ENCODE measurements around the gene RFFL. TPM values are rescaled to one million over a fixed set of nuclear protein-coding genes. Genes with fewer than 3 reads are reported as not detected.
A peak's percentile ranks its signal among the peaks of the same experiment; 100 is the strongest.

Gene RFFL
- total RNA-seq, 6 donors from 2014 or later: 17.6 to 30.8 (median 25.3) TPM

- Histone ChIP-seq H3K27ac (peak overlapping the region in 3 of 4 donors; percentile 24 to 61 (median 54)), H3K27me3 (no peaks in the 10 kb centered on the region), H3K9me3 (no peaks in the 10 kb centered on the region), H3K4me1 (peaks cover 0 to 11% (median 4%) of the 10 kb centered on the region in 4 donors), H3K4me3 (no peak overlapping the region), H3K36me3 (peaks cover 4 to 95% (median 52%) of the 10 kb centered on the region in 4 donors)
- ATAC-seq (ENCODE audit: low FRiP score in 2 of 2): peak in 1 of 2 donors; percentile 9
- WGBS, 2 donors: 48 to 54% methylated on average over 6 of the region's 6 CpGs
- DNase-seq: no peak
- TF ChIP-seq, protein P1, sequence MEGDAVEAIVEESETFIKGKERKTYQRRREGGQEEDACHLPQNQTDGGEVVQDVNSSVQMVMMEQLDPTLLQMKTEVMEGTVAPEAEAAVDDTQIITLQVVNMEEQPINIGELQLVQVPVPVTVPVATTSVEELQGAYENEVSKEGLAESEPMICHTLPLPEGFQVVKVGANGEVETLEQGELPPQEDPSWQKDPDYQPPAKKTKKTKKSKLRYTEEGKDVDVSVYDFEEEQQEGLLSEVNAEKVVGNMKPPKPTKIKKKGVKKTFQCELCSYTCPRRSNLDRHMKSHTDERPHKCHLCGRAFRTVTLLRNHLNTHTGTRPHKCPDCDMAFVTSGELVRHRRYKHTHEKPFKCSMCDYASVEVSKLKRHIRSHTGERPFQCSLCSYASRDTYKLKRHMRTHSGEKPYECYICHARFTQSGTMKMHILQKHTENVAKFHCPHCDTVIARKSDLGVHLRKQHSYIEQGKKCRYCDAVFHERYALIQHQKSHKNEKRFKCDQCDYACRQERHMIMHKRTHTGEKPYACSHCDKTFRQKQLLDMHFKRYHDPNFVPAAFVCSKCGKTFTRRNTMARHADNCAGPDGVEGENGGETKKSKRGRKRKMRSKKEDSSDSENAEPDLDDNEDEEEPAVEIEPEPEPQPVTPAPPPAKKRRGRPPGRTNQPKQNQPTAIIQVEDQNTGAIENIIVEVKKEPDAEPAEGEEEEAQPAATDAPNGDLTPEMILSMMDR (IDR thresholded peaks at IDR 0.05): no peak
- TF ChIP-seq POLR2A (IDR thresholded peaks at IDR 0.05) (no peak), EP300 (IDR thresholded peaks at IDR 0.05) (no peak), POLR2AphosphoS5 (IDR thresholded peaks at IDR 0.05) (peak in 1 of 2 donors; percentile 14)
Observed at GRCh38 chr17:34990921-34991365, 72.6 kb downstream of the RFFL start.

GRCh38 chr17:34989473-34989872, 74.0 kb downstream of the RFFL start:
- Histone ChIP-seq H3K27ac (no peak overlapping the region), H3K9me3 (no peaks in the 10 kb centered on the region), H3K4me1 (peaks cover 0 to 11% (median 4%) of the 10 kb centered on the region in 4 donors), H3K4me3 (no peak overlapping the region), H3K27me3 (no peaks in the 10 kb centered on the region), H3K36me3 (peaks cover 4 to 87% (median 43%) of the 10 kb centered on the region in 4 donors)
- no peak for ATAC-seq (ENCODE audit: low FRiP score in 2 of 2)
- DNase-seq: no peak
- TF ChIP-seq POLR2AphosphoS5 (IDR thresholded peaks at IDR 0.05) (no peak), POLR2A (IDR thresholded peaks at IDR 0.05) (no peak), EP300 (IDR thresholded peaks at IDR 0.05) (no peak)
- TF ChIP-seq, protein P1 (IDR thresholded peaks at IDR 0.05): no peak
- 92 to 94% methylated on average over 9 to 10 of the region's 10 CpGs for WGBS, 2 donors

GRCh38 chr17:34988644-34989043, 74.9 kb downstream of the RFFL start:
- ATAC-seq (ENCODE audit: low FRiP score in 2 of 2) (no peak), DNase-seq (no peak)
- Histone ChIP-seq H3K4me3 (no peak overlapping the region), H3K4me1 (peaks cover 0 to 11% (median 4%) of the 10 kb centered on the region in 4 donors), H3K9me3 (no peaks in the 10 kb centered on the region), H3K27ac (no peak overlapping the region), H3K27me3 (no peaks in the 10 kb centered on the region), H3K36me3 (peaks cover 4 to 85% (median 36%) of the 10 kb centered on the region in 4 donors)
- TF ChIP-seq POLR2AphosphoS5 (IDR thresholded peaks at IDR 0.05) (no peak), EP300 (IDR thresholded peaks at IDR 0.05) (no peak), POLR2A (IDR thresholded peaks at IDR 0.05) (no peak)
- TF ChIP-seq, protein P1 (IDR thresholded peaks at IDR 0.05): no peak
- WGBS, 2 donors: 78 to 80% methylated on average over 2 of the region's 2 CpGs

GRCh38 chr17:34987232-34987631, 76.3 kb downstream of the RFFL start:
- DNase-seq: no peak
- no peak for ATAC-seq (ENCODE audit: low FRiP score in 2 of 2)
- Histone ChIP-seq H3K27me3 (no peaks in the 10 kb centered on the region), H3K4me3 (no peak overlapping the region), H3K4me1 (peaks cover 2 to 24% (median 4%) of the 10 kb centered on the region in 4 donors), H3K27ac (no peak overlapping the region), H3K36me3 (peaks cover 4 to 81% (median 26%) of the 10 kb centered on the region in 4 donors), H3K9me3 (no peaks in the 10 kb centered on the region)
- TF ChIP-seq EP300 (IDR thresholded peaks at IDR 0.05): no peak
- WGBS, 2 donors: 79 to 82% methylated on average over 2 of the region's 2 CpGs

GRCh38 chr17:34981538-34982241, 81.8 kb downstream of the RFFL start:
- Histone ChIP-seq H3K27me3 (no peaks in the 10 kb centered on the region), H3K27ac (peak overlapping the region; percentile 94 to 99 (median 96)), H3K9me3 (no peaks in the 10 kb centered on the region), H3K4me3 (peak overlapping the region; percentile 63 to 99 (median 81)), H3K36me3 (peaks cover 0 to 29% (median 6%) of the 10 kb centered on the region in 4 donors), H3K4me1 (peaks cover 13 to 33% (median 18%) of the 10 kb centered on the region in 4 donors)
- DNase-seq: no peak
- no peak for ATAC-seq (ENCODE audit: low FRiP score in 2 of 2)
- WGBS, 2 donors: 11 to 13% methylated on average over 8 of the region's 8 CpGs
- TF ChIP-seq, protein P1 (IDR thresholded peaks at IDR 0.05): no peak
- TF ChIP-seq POLR2A (IDR thresholded peaks at IDR 0.05) (no peak), POLR2AphosphoS5 (IDR thresholded peaks at IDR 0.05) (no peak), EP300 (IDR thresholded peaks at IDR 0.05) (no peak)
